Fibroblast of skin of left quadriceps (primary cell): ENCODE measurements around the gene UCKL1.

Experiments
- DNase-seq, 2 experiments: peaks; one replicate each; pipeline ENCODE4 v3.0.0-alpha.2; 2013; ENCODE audit warnings: low read depth in 2 of 2

UCKL1 gene

DNA sequence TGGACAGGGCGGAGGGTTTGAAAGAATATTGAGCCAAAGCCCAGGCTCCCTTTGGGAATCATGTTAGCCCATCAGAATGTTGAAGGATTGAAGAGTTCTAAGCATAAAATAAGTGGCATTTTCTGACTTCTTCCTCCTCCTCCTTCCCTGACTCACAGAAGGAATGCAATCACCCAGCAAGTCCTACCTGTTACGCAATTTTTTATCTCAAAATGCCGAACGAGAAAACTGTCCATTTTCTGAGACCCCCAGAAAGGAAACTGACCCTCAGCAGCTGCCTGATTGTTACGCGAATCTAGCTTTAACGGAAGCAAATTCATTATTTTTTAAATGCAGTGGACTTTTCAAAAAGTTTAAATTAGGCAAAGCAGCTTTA is 66.0 kb downstream of the UCKL1 start:
- no peak for DNase-seq
